Activated CD8-positive, alpha-beta memory T cell treated with anti-CD3 and anti-CD28 coated beads, Interleukin-2, amount 10 ng/mL, durations not matched to agents 7 days and 5 days (primary cell): ENCODE measurements around the gene LYPD6. TPM values are rescaled to one million over a fixed set of nuclear protein-coding genes. Genes with fewer than 3 reads are reported as not detected.

Experiments used
- ATAC-seq: fragments of 150-1000 bp; cut with Tn5 transposase; one replicate; pipeline ENCODE4 v1.10.0; 2021; ENCODE audit warnings: moderate library complexity
- CTCF ChIA-PET: fragments of 350-600 bp; sonication (Branson Sonifier 250); formaldehyde crosslinking; loops from one replicate; lab custom pipeline; 2021; ENCODE audit warnings: antibody characterized with exemption; lab: Charles Lee
- DNase-seq: peaks from one replicate; pipeline ENCODE4 v3.0.0-alpha.2; 2020
- H3K27ac Mint-ChIP-seq: one replicate; pipeline ENCODE4 v1.8.0; 2021; ENCODE audit warnings: mild to moderate bottlenecking, mixed read lengths
- H3K27me3 Mint-ChIP-seq: one replicate; pipeline ENCODE4 v1.8.0; 2021; ENCODE audit warnings: mixed read lengths
- H3K36me3 Mint-ChIP-seq: one replicate; pipeline ENCODE4 v1.8.0; 2021; ENCODE audit warnings: mild to moderate bottlenecking, mixed read lengths
- H3K4me1 Mint-ChIP-seq: one replicate; pipeline ENCODE4 v1.8.0; 2021; ENCODE audit warnings: mixed read lengths
- H3K4me3 Mint-ChIP-seq: one replicate; pipeline ENCODE4 v1.8.0; 2021; ENCODE audit warnings: mild to moderate bottlenecking, moderate library complexity, mixed read lengths
- H3K9me3 Mint-ChIP-seq: one replicate; pipeline ENCODE4 v1.8.0; 2022; ENCODE audit warnings: low read depth, mixed read lengths
- total RNA-seq, 2 experiments: library from RNA; stranded (reverse); gene quantifications; one replicate each; pipeline ENCODE4 v1.2.3, GENCODE V29; 2021

The LYPD6 gene
- total RNA-seq, 2 experiments from 2014 or later: not detected

DNA sequence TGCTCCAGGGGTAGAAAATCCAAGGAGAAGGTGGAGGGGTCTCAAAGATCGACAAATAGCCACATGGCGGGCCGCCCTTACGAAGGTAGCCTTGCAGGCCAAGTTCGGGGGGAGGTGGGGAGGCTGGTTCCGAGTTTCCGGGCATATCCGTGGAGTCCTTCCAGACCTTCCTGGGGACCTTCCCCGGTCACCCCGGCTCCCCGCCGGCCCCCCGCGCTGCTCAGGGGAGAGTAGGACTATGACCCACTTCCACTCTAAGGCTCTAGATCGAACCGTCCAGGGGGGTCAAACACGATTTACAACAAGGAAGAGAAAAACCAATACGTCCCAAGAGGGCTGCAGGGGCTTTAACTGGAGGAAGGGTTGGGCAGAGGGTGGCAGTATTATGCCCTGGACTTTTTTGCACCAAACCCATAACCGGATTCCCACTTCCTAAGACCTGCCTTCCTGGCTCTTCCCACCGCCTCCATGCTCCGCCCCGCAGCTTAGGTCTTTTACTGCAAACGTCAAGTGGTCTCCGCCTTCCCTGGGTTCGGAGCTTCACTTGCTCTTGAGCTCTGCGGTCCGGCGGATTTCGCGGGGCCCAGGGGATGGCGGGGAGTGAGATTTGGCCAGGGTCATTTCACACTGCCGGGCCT lies 779 bp upstream of the LYPD6 start:
- ATAC-seq: no peak
- no peak for DNase-seq
- Mint-ChIP-seq H3K27me3 (peaks cover 62% of the 10 kb centered on the region), H3K4me1 (peaks cover 2% of the 10 kb centered on the region), H3K9me3 (no peaks in the 10 kb centered on the region), H3K36me3 (no peaks in the 10 kb centered on the region), H3K27ac (no peak overlapping the region), H3K4me3 (no peak overlapping the region)
- CTCF ChIA-PET: no interaction called here

DNA sequence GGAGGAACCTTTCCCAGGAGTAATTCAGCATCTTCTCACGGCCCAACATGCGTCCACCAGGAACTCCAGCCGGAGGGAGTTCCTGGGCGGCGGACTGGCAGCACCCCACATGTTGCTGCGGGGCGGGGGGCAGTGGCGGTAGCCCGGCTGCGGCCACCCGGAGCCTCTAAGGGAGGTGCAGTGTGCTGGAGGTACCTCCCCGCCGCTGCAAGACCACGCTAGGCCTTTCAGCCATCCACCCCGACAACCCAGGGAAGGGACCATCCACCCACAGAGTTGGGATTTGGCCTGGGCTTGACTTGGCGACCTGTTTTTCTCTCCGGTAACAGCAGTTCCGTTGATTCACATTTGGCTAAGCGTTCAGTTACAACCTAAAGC lies 625 bp downstream of the LYPD6 start:
- no peaks in the 10 kb centered on the region for H3K36me3 Mint-ChIP-seq

DNA sequence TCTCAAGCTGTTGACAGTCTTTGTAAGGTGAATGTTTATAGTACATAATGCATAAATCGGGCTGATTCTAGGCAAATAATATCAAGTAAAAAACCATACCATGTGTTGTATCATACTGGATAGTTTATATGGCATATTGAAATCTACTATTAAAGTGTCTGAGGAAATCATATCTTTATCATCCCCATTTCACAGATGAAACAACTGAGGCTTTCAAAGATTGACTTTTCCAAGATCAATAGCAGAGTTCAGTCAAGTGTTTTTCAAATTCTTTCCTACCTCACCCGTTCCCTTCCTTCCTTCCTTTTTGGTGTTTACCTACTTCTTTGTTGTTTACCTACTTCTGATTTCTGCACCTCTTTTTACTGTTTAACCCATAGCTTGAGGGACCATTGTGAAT lies 2.0 kb downstream of the LYPD6 start:
- no peak for DNase-seq
- Mint-ChIP-seq H3K9me3 (no peaks in the 10 kb centered on the region), H3K27me3 (peaks cover 65% of the 10 kb centered on the region), H3K4me3 (no peak overlapping the region), H3K36me3 (no peaks in the 10 kb centered on the region), H3K27ac (no peak overlapping the region), H3K4me1 (peaks cover 2% of the 10 kb centered on the region)
- no peak for ATAC-seq
- CTCF ChIA-PET: interaction anchor here (0.8 kb wide), 1 partner anchor 23 kb away, joined by 3 read pairs; no protein-coding TSS in a partner anchor

More for the DNA sequence above, 625 bp downstream of the LYPD6 start:
- no peak overlapping the region for H3K4me3 Mint-ChIP-seq
- CTCF ChIA-PET: no interaction called here
- no peak for DNase-seq
- peaks cover 2% of the 10 kb centered on the region for H3K4me1 Mint-ChIP-seq
- ATAC-seq: no peak
- no peak overlapping the region for H3K27ac Mint-ChIP-seq
- H3K27me3 Mint-ChIP-seq: peaks cover 64% of the 10 kb centered on the region
- no peaks in the 10 kb centered on the region for H3K9me3 Mint-ChIP-seq

DNA sequence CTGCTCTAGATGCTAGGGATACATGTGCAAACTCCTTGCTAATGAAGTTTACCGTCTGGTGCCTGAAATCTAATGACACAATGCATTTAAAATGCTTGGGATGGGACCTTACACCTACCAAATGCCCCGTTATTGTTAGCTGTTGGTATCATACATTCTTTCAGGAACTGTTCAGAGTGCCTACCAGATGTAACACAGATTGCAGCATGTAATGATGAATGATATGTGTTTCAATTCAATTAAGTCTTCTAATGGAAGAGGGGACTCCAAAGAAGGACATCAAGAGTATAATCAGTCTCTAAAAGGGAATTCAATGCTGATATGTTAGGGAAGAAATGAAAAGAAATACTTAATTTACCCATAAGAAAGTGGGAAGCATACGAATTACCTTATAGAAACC lies 3.2 kb downstream of the LYPD6 start:
- CTCF ChIA-PET: no interaction called here
- Mint-ChIP-seq H3K36me3 (no peaks in the 10 kb centered on the region), H3K27me3 (peaks cover 56% of the 10 kb centered on the region), H3K9me3 (no peaks in the 10 kb centered on the region), H3K27ac (no peak overlapping the region), H3K4me1 (peaks cover 2% of the 10 kb centered on the region), H3K4me3 (no peak overlapping the region)
- ATAC-seq: no peak
- no peak for DNase-seq

DNA sequence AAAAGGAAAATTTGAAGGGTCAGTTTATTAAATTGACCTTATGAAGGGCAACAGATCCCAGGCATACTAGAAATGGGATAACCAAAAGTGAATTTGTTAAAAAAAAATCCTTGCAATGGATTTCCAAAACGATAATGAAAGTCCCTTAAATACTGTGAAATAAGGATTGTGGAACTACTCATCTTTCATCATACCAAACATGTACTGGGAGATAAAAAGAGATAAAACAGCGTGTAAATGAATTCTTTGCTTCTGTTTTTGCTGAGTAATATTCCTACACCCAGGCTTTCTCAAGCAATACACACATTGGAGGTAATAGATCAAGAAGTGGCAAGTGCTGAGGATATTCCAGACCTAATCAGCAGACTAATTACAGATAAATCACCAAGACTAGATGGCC lies 3.8 kb downstream of the LYPD6 start:
- DNase-seq (no peak), ATAC-seq (no peak)
- peaks cover 51% of the 10 kb centered on the region for H3K27me3 Mint-ChIP-seq
- no peaks in the 10 kb centered on the region for H3K9me3 Mint-ChIP-seq
- peaks cover 2% of the 10 kb centered on the region for H3K4me1 Mint-ChIP-seq
- CTCF ChIA-PET: no interaction called here
- H3K4me3 Mint-ChIP-seq: no peak overlapping the region
- H3K36me3 Mint-ChIP-seq: no peaks in the 10 kb centered on the region
- no peak overlapping the region for H3K27ac Mint-ChIP-seq

DNA sequence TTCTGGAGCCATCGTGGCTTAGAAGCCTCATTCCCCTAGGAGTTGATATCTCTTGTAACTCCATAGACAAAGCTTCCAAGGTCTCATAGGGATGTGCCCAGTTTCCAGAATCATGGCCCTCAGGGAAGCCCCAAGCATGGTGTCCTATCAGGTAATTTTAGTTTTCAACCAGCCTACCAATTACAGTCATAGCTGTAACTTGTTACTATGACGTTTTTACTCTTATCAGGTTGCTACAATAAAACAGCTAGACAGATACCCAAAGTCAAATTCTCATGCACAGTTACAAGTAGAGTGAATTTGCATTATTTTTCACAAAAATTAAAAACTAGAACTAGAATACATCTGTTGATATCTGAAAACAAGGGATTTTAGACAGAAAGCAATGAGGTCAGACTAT lies 8.9 kb downstream of the LYPD6 start:
- Mint-ChIP-seq H3K4me1 (no peaks in the 10 kb centered on the region), H3K27ac (no peak overlapping the region), H3K9me3 (no peaks in the 10 kb centered on the region), H3K36me3 (no peaks in the 10 kb centered on the region), H3K27me3 (peaks cover 10% of the 10 kb centered on the region), H3K4me3 (no peak overlapping the region)
- CTCF ChIA-PET: no interaction called here
- no peak for DNase-seq
- ATAC-seq: no peak

DNA sequence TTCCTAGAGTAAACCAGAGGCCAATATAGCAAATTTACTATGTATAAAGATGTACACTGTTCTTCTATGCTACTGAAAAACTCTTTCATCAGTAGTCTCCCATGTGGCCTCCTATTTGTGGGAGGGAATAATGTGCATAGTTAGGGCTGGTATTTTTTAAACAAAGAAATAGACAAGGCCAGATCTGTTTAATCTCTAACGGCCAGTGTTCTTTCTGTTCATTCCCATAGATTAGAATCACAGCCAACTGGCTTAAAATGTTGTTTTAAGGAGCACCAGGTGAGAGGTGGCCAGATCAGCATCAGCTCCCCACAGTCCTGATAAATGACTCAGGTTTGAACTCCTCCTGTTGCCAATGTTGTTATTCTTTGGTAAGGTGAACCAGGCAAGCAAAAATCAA lies 12.1 kb downstream of the LYPD6 start:
- CTCF ChIA-PET: no interaction called here
- H3K4me3 Mint-ChIP-seq: no peak overlapping the region
- no peak overlapping the region for H3K27ac Mint-ChIP-seq
- no peak for DNase-seq
- ATAC-seq: no peak
- H3K27me3 Mint-ChIP-seq: peaks cover 5% of the 10 kb centered on the region
- H3K36me3 Mint-ChIP-seq: no peaks in the 10 kb centered on the region
- no peaks in the 10 kb centered on the region for H3K9me3 Mint-ChIP-seq
- H3K4me1 Mint-ChIP-seq: no peaks in the 10 kb centered on the region

DNA sequence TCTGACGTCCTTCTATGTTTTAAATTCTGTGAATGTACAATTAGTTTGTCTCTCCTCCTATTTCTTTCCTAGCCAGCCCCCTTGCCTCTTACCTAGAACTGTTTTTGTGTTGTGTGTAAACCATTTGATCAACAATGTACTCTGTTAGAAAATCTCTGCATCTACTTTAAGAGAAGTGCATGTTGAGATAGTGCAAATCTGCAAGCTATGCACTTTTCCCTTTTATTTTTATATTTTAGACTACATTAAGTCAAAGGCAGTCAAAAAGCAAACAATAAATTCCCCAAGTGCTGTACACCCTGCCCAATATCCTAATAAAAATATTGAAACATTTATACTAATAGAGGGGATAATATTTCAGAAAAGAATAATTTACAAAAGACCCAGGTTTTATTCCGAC lies 13.7 kb downstream of the LYPD6 start:
- no peak overlapping the region for H3K4me3 Mint-ChIP-seq
- no peak overlapping the region for H3K27ac Mint-ChIP-seq
- H3K36me3 Mint-ChIP-seq: no peaks in the 10 kb centered on the region
- peaks cover 11% of the 10 kb centered on the region for H3K27me3 Mint-ChIP-seq
- ATAC-seq (no peak), DNase-seq (no peak)
- H3K4me1 Mint-ChIP-seq: no peaks in the 10 kb centered on the region
- no peaks in the 10 kb centered on the region for H3K9me3 Mint-ChIP-seq
- CTCF ChIA-PET: no interaction called here

DNA sequence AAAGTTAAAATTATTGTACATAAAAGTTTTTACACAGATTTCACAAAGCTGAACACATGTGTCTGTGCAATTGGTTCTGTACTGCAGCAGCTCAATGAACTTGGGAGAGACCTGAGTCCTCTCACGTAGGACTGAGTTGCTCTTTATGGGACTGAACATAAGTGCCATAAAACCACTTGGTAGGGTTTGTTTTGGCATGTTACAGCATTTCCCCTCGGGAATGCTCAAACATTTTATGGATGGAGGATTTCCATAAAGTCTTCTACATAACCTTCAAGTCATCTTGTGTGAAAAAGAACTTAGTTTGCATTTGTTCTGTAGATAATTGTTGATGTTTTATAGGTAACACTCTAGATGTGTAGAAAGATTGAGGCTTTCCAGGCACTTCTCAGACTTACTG lies 15.9 kb downstream of the LYPD6 start:
- CTCF ChIA-PET: no interaction called here
- no peaks in the 10 kb centered on the region for H3K36me3 Mint-ChIP-seq
- H3K27me3 Mint-ChIP-seq: peaks cover 12% of the 10 kb centered on the region
- H3K4me3 Mint-ChIP-seq: no peak overlapping the region
- DNase-seq (no peak), ATAC-seq (no peak)
- H3K4me1 Mint-ChIP-seq: no peaks in the 10 kb centered on the region
- H3K9me3 Mint-ChIP-seq: no peaks in the 10 kb centered on the region
- no peak overlapping the region for H3K27ac Mint-ChIP-seq

DNA sequence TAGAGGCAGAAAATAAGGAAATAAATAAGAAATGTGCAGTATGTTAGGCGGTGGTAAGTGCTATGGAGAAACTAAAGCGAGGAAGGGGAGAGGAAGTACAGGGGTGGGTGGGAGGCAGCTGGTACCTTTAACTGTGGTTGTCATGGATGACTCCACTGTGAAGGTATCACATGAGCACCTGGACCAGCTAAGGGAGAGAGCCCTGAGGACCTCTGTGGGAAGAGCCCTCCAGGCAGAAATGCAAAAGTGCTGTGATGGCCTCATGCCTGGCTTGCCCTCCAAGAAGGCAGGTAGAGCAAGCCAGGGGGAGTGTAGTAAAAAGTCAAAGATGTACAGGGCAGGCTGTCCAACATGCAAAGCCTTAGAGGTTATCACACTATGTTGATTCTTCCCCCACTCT lies 17.9 kb downstream of the LYPD6 start:
- H3K36me3 Mint-ChIP-seq: no peaks in the 10 kb centered on the region

DNA sequence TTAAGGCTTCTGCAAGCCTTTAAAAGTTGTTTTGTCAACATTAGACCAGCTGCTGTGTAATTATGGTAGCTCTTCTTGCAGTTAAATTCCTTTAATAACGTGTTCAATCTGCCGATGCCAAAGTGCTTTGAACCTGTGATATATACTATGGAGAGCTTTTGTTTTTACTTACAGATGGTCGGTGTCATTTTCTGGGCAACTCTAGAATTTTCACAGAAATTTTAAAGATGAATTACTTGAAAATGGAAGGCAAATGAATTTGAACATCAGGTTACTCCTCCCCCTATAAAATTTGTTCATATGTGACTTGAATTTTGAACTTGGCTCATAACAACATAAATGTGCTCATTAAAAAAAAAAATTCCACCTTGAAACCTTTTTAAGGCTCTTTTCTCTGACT lies 23.0 kb downstream of the LYPD6 start:
- no peak for DNase-seq

More for the DNA sequence above, 17.9 kb downstream of the LYPD6 start:
- no peak for DNase-seq
- Mint-ChIP-seq H3K9me3 (no peaks in the 10 kb centered on the region), H3K27ac (no peak overlapping the region), H3K27me3 (peaks cover 8% of the 10 kb centered on the region), H3K4me1 (no peaks in the 10 kb centered on the region), H3K4me3 (no peak overlapping the region)
- ATAC-seq: no peak
- CTCF ChIA-PET: no interaction called here

DNA sequence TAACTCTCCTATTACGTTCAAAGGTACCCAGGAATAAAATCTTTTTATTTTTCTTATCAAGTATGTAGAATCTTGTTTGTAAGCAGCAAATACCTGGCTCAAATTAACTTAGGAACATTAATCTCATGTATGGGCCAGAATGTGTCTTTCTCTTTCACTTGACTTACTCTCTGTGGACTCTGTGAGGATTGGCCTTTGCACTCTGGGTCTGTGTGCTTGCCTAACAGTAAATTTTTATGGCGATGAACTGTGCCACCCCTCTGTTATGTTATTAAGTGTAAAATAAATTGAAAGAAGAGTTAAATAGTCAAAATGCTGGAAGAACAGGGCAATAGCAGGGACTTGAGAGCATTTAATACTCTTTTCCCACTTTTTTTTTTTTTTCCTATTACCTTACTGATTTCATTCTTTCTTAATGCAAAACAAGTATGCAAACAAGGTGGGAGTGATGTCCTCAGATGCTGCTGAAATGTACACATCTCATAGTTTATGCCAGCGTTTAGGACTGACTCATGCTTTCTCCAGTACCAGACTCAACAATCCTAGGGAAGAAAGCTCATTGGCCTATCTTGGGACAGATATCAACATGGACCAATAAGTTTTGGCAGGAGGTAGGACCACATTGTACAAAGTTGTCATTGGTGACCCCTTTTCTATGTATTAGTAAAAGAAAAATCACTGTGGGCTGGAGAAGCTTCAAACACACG lies 25.5 kb downstream of the LYPD6 start:
- Mint-ChIP-seq H3K9me3 (no peaks in the 10 kb centered on the region), H3K4me3 (no peak overlapping the region), H3K27me3 (peaks cover 8% of the 10 kb centered on the region), H3K4me1 (no peaks in the 10 kb centered on the region), H3K36me3 (no peaks in the 10 kb centered on the region), H3K27ac (no peak overlapping the region)
- ATAC-seq (no peak), DNase-seq (no peak)
- CTCF ChIA-PET: no interaction called here

More for the DNA sequence above, 23.0 kb downstream of the LYPD6 start:
- Mint-ChIP-seq H3K27me3 (peaks cover 13% of the 10 kb centered on the region), H3K36me3 (no peaks in the 10 kb centered on the region), H3K4me3 (no peak overlapping the region), H3K4me1 (no peaks in the 10 kb centered on the region), H3K27ac (no peak overlapping the region), H3K9me3 (no peaks in the 10 kb centered on the region)
- CTCF ChIA-PET: no interaction called here
- no peak for ATAC-seq

DNA sequence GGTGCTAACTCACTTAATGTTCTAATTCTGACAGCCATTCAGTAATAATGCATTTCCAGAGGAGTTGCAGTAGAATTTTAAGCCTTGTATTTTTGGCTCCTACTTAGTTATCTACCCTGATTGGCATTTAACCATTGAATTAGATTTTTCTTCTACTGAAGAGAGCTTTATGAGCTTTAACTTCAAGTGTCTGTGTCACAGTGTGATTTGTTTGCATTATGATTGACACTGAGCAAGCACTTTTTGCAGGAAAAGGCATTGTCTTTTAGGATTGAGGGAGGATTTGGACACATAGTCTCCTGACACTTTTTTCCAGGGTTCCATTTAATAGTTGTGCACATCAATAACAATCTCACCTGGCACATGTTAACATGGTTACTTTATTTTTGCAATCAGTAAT lies 26.7 kb downstream of the LYPD6 start:
- H3K36me3 Mint-ChIP-seq: no peaks in the 10 kb centered on the region
- DNase-seq (no peak), ATAC-seq (no peak)
- H3K27ac Mint-ChIP-seq: no peak overlapping the region
- peaks cover 10% of the 10 kb centered on the region for H3K27me3 Mint-ChIP-seq
- H3K4me3 Mint-ChIP-seq: no peak overlapping the region
- no peaks in the 10 kb centered on the region for H3K9me3 Mint-ChIP-seq
- CTCF ChIA-PET: no interaction called here
- no peaks in the 10 kb centered on the region for H3K4me1 Mint-ChIP-seq

DNA sequence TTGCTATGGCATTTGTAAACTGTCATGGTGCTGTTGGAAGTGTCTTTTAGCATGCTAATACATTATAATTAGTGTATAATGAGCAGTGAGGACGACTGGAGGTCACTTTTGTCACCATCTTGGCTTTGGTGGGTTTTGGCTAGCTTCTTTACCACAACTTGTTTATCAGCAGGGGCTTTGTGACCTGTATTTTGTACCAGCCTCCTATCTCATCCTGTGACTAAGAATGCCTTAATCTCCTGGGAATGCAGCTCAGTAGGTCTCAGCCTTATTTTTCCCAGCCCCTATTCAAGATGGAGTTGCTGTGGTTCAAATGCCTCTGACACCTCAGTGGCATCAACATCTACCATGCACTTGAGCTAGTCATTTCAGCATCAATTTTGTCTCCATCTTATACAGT lies 29.7 kb downstream of the LYPD6 start:
- no peak overlapping the region for H3K4me3 Mint-ChIP-seq
- CTCF ChIA-PET: no interaction called here
- no peak for ATAC-seq
- no peaks in the 10 kb centered on the region for H3K4me1 Mint-ChIP-seq
- H3K27ac Mint-ChIP-seq: no peak overlapping the region
- peaks cover 20% of the 10 kb centered on the region for H3K27me3 Mint-ChIP-seq
- no peak for DNase-seq
- no peaks in the 10 kb centered on the region for H3K36me3 Mint-ChIP-seq
- no peaks in the 10 kb centered on the region for H3K9me3 Mint-ChIP-seq
